HS-5 (cell line): Measurements from ENCODE around the gene GABRB1.

Experiments used
- DNase-seq: peaks from one replicate; pipeline ENCODE4 v3.0.0-alpha.2; 2012; ENCODE audit warnings: low read depth

GABRB1 gene

DNA sequence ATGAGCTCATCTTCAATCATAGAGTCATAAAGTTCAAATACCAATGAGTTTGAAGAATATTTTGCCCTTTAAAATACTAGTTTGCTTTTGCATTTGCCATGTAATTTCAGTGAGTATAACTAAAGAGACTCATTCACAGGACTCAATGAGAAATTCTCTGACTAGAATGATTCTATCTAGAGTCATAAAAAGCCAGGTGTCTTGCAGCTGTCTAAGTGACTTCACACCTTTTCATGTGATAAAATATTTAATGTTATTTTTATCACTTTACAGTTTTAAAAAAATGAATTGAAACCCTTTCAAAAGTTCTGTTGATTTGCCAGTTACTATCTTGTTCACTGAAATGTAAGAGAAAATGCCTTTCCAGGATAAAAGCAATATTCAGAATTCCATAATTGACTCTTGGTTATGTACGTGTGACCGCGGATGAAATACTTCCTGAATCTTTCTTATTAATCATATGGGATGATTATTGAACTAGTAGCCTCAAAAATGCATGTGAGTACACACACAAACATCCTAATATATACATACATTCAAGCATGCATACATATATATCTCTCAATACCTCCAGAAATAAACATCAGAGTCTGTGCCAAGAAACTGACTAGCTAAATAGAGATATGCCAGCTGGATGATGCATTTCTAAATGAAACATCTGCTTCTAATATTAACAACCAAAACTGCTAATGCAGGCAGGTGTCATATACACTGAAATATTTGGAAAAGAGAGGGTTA is 87.0 kb downstream of the GABRB1 start:
- DNase-seq = no peak

DNA sequence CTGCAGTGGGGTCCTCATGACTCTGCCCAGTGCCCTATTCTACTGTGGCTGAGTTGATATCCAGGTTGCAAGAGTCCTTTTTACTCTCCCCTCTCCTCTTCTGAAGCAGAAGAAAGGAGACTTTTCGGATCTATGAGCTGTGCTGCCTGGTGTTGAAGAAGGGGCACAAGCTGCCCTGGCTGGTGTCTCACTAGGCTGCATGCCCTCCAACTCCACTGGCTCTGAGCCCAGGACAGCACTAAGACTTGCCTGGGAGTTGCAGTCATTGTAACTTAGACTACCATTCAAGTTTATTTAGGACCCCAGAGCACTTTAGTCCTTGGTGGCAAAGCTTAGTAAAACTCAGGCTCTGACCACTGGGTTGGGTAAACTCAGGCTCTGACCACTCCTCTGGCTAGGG is 89.4 kb downstream of the GABRB1 start:
- DNase-seq = no peak

DNA sequence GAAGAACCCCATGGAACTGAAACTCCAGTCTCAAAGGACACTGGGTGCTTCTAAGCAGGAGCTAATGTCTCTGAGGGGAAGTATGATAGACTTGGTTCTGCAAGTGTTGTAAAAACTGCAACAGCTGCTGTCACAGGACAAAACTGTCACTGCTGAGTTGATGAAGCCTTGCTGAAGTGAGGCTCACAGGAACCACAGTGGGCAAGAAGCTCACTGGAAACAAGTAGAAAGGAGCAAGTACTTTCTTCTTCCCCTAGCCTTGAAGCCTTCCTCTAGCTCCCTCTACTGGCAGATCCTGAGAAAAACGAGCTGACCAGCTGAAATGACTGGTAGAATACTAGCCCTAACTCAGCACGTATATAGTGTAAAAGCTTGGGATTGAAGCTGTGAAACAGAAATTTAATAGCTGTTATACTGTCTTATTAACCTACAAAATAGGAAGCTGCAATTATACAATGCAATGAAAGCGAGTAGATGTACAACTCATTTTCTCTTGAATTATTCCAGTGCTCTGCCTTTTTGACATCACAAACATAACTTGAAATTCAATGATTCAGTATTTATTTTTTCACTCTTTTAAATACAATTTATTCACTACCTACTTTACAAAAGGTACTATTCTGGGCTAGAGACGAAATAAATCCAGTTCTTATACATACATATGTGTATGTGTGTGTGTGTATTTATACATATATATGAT is 91.4 kb downstream of the GABRB1 start:
- DNase-seq = peak; percentile 41

DNA sequence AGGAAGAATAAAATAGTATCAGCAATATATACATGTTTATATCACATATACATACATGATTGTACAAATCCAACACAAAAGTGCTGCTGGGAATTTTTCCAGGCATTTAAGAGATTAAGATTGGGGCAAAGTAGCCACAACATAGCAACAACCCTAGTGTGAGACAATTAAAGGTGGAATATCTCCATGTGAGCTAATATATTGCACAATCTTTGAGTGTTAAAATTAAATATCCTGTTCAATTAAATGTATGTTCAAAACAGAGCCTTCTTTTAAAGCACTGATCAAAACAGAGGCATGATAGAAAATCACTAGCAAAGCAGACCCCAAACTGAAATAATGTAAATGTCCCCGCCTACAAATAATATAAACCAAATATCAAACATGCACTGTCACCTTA is 97.6 kb downstream of the GABRB1 start:
- no peak for DNase-seq

DNA sequence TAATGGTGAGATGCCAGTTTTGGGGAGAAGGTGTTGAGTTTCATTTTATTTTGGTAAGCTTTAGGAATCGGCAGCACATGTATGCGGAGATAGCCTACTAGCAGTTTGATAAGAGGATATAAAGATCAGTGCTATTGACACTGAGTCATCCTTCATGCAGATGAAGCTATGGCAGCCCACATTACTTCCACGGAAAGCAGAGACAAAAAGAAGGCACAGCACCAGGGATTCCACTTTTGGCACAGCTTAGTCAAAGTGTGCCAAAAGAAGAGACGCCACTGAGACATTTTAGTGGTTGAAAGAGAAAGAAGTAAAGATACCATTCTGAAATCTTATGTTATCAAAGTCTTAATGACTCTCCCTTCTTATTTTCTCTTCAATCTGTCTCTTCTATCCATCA is 103.8 kb downstream of the GABRB1 start:
- no peak for DNase-seq

DNA sequence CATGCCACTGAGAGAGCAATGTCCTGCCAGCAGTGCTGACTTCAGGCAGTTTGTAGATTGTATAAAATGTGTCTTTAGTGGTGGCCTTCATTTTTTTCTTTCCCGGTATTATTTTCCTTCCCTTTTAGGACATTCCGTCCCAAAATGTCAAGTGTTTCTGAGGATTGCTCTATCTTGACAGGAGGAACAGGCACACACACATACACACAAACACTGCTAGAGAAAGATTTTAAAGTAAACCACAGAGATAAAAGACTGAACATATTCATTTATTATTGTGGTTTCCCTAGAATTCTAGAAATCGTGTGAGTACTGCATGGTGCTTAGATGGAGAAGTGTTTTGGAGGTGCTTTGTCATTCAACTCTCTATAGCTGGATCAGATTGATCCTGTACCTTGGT is 111.9 kb downstream of the GABRB1 start:
- DNase-seq = no peak

DNA sequence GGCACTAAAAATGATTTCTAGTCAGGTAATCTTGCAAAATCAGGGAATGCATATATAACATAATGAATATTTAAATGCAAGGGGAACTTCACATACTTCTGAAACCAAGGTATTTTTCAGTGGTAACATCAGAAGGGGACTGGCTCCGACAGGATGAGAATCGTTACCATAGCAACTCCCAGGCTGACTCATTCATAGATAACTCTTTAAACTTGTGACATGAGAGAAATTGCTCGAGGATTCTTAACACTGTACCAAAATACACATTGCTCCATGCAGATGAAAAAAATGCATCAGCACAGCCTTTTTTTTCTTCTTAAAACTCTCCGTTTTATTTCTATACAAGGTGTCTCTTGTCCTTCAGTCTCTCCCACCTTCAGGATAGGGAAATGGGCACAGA is 114.3 kb downstream of the GABRB1 start:
- DNase-seq = peak; percentile 52

DNA sequence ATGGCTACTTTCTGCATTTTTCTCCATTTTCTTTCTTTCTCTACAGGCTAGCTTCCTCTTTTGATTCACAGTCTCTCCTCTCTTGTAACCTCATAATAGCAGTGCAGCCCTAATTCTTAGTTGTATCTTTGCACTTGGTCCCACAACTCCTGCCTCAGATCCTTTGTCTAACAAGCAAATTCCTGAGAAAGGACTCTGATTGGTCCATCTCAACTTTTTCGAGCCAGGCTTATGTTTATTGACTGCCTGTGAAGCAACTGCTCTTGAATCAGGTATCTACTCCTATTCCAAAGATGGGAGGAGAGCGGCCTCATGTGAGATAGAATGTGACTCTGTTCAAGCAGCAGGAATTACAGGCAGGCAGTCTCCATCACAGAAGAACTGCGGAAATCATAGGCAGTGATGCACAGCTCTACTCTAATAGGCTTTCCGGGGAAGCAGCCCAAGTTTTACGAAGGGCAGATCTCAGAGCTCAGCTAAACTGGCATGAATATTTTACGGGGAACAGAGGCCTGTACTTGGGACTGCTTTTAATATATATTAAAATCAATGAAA is 123.5 kb downstream of the GABRB1 start:
- no peak for DNase-seq

DNA sequence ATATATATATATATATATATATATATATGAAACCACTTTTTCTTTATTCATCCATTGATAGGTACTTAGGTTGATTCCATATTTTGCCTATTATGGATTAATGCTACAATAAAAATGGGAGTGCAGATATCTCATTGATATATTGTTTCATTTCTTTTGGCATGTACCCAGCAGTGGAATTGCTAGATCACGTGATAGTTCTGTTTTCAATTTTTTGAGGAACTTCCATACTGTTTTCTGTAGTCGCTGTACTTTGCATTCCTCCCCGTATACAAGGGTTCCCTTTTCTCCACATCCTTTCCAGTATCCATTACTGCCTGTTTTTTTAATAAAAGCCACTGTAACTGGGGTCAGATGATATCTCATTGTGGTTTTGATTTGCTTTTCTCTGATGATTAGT is 124.6 kb downstream of the GABRB1 start:
- DNase-seq = no peak

DNA sequence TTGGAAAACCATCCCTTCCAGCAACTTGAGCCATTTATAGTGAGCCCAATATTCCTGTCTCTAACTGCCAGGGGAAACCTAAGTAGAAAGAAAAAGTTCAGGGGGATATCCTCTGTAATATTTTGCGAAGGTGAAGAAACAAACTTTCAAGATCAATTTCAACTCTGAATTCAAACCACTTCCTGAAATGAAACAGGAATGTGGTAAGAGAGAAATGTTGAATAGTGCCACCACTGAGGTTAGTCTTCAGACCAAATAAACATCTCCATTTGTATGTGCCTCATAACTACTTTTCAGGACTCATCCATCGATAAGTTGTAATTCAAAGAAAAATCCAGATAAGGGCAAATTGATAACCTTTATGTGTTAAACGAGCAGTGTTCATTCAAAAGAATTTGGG is 128.7 kb downstream of the GABRB1 start:
- DNase-seq = no peak

DNA sequence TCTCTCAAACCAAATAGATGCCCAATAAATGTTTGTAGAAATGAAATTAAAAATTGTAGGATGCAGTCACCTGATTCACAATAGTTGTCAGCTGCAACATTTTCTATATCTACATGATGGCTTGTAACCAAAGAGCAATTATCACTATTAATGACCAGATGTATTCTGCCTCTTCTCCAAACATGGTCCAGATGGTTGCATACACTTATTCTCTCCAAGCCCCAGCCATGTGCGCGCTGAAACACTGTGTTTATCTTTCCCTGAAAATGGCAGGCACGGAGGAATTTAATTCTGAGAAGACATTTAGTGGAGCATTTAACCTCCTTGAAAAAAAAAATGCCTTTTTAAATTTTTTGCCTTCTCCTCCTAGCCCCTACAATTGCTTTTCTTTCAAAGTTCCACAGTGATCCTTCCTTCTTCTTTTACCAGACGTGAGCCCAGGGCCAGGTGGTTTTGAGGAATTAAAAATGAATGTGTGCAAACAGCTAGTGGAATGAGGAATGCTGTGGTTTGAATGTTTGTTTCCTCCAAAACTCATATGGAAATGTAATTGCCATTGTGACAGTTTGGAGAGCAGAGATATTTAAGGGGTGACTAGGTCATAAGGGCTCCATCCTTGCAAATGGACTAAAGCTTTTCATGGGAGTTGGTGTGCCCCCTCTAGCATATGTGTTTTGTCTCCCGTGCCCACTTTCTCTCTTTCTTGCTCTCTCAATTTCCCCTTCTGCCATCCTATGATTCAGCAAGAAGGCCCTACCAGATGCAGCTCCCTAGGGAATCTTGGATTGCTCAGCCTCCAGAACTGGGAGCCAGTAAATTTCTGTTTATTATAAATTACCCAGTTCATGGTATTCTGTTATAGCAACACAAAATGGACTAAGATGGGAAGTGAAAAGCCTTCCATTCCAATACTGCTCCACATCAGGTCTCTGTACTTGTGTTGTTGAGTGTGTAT is 136.0 kb downstream of the GABRB1 start:
- DNase-seq = no peak

DNA sequence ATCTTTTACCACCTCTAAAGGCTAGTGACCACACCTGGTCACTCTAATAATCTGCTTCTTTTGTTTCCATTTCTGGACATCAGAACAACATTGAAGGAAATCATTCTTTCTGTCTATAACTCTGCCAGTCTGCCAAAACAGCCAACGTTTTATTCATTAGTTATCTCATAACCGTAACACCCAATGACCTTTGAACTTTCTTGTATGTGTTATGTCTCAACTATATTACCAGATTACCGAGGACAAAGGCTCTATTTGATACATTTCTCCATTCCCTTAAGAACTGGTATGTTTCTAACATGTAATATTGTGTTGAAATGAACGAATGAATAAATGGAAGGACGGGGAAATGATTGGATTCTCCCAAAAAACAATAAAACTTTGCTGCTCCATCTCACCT is 152.7 kb downstream of the GABRB1 start:
- DNase-seq = no peak

DNA sequence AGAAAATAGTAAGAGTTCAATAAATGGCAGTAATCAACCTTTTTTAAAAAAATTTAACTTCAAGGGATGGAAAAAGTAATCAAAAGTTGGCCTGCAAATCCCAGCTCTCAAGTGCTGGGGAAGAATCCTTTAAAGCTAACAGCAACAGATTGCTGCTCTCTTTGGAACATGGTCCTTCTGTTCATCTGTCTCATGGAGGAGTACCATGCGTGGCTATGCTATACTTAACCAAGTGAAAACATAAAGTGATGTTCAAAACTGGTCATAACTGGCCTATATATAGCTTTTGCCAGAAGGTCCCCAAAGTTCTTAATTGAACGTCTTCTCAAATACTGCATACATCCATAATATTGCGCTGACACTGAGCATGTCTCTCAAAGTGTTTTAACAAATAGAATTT is 154.4 kb downstream of the GABRB1 start:
- DNase-seq = no peak

DNA sequence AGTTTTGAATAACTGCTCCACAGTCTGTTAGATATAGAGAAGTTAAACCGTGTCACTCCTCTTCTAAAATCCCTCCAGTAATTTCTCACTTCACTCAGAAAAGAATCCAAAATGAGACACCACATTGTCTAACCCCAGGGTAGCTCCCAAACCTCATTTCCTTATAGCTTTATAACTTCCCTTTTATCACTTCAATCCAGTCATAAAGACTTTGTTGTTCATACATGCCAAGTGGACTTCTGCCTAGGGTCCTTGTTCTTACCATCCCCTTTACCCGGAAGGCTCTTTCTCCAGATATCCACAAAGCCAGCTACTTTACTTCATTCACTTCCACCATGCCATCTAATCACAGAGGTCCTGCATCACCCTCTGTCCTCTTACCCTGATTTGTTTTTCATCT is 156.2 kb downstream of the GABRB1 start:
- DNase-seq = no peak

DNA sequence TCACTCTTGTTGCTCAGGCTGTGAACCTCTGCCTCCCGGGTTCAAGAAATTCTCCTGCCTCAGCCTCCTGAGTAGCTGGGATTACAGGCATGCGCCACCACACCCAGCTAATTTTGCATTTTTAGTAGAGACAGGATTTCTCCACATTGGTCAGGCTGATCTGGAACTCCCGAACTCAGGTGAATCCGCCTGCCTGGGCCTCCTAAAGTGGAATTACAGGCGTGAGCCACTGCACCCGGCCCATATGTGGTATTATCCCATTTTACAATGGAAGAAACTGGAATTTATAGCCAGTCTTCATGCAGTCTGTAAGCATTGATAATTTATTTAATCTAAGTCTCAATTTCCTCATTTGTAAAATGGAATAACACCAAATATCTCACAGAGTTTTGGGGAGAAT is 161.8 kb downstream of the GABRB1 start:
- no peak for DNase-seq

DNA sequence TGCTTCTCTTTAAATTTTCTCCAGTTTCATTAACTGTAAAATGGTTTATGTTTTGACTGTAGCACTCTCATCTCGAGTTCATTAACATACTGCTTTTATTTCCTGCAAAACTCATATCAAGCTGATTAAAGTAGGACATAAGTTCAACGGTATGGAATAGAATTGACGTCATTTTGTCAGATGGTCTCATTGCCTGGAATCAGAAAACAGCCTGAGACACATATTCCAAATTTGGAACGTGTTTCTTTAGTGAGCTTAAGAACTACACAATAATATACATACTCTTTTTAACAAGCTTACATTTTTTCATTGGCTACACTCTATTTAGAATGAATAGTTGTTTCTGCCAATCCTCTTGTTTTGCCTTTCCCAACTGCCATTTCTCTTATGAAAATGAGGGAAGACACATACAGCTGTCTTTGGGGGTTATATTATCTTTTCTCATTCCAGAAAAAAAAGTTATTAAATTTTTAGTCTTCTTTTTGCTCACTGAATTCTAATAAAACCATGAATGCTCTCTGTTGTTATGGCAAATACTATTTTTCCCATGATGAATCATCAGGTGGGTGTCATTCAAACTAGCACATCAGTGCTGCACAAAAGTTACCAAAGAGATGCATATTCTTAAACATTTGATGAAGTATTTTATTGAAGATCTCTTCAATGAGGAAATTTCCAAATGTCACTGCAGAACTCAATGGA is 162.8 kb downstream of the GABRB1 start:
- DNase-seq = no peak

DNA sequence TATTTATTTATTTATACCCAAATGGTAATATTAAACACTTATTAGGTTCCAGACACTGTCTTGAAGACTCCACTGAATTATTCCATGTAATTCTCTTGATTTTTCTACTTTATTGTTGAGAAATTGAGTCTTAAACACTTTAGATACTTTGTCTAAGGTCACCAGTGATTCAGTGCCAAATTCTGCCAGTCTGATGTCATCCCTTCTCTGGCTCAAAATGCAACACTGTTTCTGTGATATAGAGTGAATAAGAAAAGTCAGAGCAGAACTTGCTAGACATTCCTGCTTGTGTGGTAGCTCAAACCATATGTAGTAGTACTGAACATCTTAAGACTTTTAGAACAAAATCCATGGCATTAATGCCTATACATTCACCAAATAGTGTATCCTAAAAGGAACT is 164.3 kb downstream of the GABRB1 start:
- DNase-seq = no peak

DNA sequence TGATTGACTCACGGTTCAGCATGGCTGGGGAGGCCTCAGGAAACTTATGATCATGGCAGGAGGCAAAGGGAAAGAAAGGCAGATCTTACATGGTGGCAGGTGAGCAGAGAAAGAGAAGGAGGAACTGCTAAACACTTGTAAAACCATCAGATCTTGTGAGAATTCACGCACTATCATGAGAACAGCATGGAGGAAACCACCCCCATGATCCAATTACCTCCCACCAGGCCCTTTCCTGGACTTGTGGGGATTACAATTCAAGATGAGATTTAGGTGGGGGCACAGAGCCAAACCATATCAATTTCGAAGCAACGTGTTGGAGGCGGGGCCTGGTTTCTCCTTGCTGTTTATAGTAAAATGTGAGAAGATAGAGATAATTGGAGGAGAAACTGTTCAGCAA is 167.4 kb downstream of the GABRB1 start:
- no peak for DNase-seq

DNA sequence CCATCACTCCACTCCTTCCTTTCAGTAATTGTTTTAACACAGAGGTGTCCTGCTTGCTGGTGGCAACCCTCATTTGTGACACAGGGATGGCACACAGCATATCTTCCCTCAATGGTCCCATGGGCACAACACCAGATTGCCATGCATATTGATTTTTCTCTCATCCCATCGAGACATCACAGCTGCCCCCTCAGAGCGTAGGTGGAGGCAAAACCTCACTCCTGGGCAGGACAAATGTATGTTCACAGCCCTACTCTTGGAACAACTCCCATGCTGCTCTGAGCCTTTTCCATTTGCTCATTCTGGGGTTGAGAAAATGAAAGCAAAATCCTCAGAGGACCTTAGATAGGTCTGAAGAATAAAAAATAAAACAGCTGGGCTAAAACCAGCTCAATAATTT is 172.2 kb downstream of the GABRB1 start:
- no peak for DNase-seq

DNA sequence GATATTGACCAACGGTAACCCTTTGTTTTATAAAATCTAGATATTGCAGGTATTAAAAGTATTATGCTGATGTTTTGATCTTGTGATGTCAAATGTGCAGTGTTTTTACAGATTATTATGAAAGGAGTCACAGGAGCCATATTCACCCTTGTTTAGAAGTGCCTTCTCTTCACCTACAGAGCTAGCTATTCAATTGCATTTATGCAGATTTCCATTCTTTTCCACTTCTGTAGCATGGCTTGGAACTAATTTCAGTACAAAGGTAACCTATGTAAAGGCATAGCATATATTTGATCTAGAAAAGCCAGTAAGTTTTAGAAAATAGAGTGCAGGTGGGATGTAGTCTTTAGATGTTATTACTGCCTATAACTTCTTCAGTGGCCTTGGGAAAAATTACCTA is 176.2 kb downstream of the GABRB1 start:
- no peak for DNase-seq

DNA sequence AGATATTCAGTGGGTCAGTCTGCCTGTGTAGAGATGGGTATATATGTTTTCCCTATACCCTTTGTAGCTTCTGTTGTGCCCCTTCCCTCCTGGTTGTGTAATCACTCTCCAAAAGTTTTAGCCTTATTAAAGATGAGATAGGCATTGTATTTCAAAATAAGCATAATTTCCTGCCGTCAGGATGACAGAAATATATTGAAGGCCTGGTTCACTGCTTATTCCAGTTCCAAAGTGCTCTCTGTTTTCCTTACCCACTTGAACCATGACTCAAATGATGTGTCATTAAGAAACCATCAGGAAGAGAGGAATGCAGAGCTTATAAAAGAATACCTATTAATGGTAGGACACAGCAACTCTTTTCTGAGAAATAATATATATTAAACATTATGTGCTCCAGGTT is 178.5 kb downstream of the GABRB1 start:
- DNase-seq = peak; percentile 72

DNA sequence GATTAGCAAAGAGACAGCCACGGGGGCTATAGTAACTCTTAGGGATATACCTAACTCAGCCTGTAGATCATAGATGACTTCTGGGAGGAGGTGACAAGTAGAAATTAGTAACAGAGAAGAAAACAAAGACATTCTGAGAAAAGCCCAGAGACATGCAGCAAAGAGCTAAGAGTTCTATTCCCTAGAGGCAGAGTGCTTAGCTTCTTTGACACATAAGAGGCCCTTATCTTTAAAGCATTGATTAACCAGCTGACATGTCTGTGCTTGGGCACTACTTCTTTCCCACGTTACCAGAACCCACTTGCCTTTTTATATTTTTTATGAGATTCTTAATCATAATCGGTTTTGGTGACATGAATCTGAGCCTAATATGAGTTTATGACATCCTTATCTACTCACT is 179.5 kb downstream of the GABRB1 start:
- no peak for DNase-seq
